H1 (cell line): ENCODE measurements around the gene LRRC27. TPM values are rescaled to one million over a fixed set of nuclear protein-coding genes. Genes with fewer than 3 reads are reported as not detected.

ENCODE experiments used
- CHD7 ChIP-seq: fragments of 300-600 bp; sonication (generic); IDR thresholded peaks from 2 replicates; pipeline ENCODE4 v1.7.1; 2012; ENCODE audit warnings: low read length, moderate library complexity, mild to moderate bottlenecking, inconsistent platforms; ENCODE audit not compliant: insufficient replicate concordance
- GTF2F1 ChIP-seq: IDR thresholded peaks from 2 replicates; pipeline ENCODE4 v1.6.1; 2012; ENCODE audit warnings: low read depth, low read length, improper control_type of control experiment, borderline replicate concordance
- HDAC2 ChIP-seq, 2 experiments: fragments of 300-600 bp in 1 of 2; sonication (generic) in 1 of 2; IDR thresholded peaks; 2 replicates each; pipeline ENCODE4 v1.6.1; 2011 to 2012; ENCODE audit warnings: low read depth in 2 of 2, low read length in 2 of 2, mild to moderate bottlenecking in 2 of 2, moderate library complexity in 2 of 2, borderline replicate concordance in 1 of 2, inconsistent platforms in 1 of 2
- HDAC6 ChIP-seq: IDR thresholded peaks from one replicate; pipeline ENCODE4 v1.7.1; 2012; ENCODE audit warnings: low read depth, mild to moderate bottlenecking, inconsistent platforms, low read length, moderate library complexity
- NANOG ChIP-seq: IDR thresholded peaks from 2 replicates; pipeline ENCODE4 v1.6.1; 2011; ENCODE audit warnings: low read length, low read depth, mild to moderate bottlenecking, inconsistent platforms; ENCODE audit not compliant: insufficient read depth, poor library complexity, severe bottlenecking
- SIN3A ChIP-seq, 2 experiments: IDR thresholded peaks in 1 of 2; conservative IDR thresholded peaks in 1 of 2; 2 replicates each; pipeline ENCODE4 v1.6.1; 2011 to 2012; ENCODE audit warnings: low read length in 2 of 2, improper control_type of control experiment in 1 of 2, low read depth in 1 of 2, mild to moderate bottlenecking in 1 of 2
- polyA plus RNA-seq, 7 experiments: library from polyadenylated mRNA; depleted of rRNA in 3 of 7; stranded (reverse) in 5 of 7; unstranded in 2 of 7; fragments of >200 nt in 5 of 7; fragments of 200-250 nt in 2 of 7; gene quantifications; 1 replicate in 5 of 7; 2 replicates in 1 of 7; 4 replicates in 1 of 7; pipeline versions ENCODE4 v1.2.1 to v1.2.3, GENCODE V29; 2011 to 2013; ENCODE audit warnings: missing spikeins in 2 of 7, mixed read lengths in 2 of 7
- total RNA-seq: library from RNA; stranded (reverse); fragmentation: NEBNext Ultra II Directional; extraction: Animal tissue kit (Norgen Biotek cat#: 25700); gene quantifications from 2 replicates; pipeline ENCODE4 v1.2.1, GENCODE V29; 2021

LRRC27 gene
- total and polyA plus RNA-seq, 2 of the 8 experiments (the other 6 are each of a cell fraction or from before 2014, with no cell fraction given): 1.2 to 3.8 TPM

GRCh38 chr10:132314336-132314735, 17.7 kb upstream of the LRRC27 start (continued):
- TF ChIP-seq CHD7 (no peak), HDAC6 (no peak), NANOG (no peak), GTF2F1 (no peak), SIN3A (conservative IDR thresholded peaks at IDR 0.05 in 1 of 2, IDR thresholded peaks at IDR 0.05 in 1 of 2; ENCODE audit: low read depth in 1 of 2, low read length in 2 of 2) (no peak), HDAC2 (IDR thresholded peaks at IDR 0.05; ENCODE audit: borderline replicate concordance in 1 of 2, low read depth in 2 of 2, low read length in 2 of 2) (no peak)
